ENCODE measurements around the gene SAP130. TPM values are rescaled to one million over a fixed set of nuclear protein-coding genes. Genes with fewer than 3 reads are reported as not detected.

The SAP130 gene
- total RNA-seq, 2 donors from 2014 or later, result 47.7 to 58.9 TPM

DNA sequence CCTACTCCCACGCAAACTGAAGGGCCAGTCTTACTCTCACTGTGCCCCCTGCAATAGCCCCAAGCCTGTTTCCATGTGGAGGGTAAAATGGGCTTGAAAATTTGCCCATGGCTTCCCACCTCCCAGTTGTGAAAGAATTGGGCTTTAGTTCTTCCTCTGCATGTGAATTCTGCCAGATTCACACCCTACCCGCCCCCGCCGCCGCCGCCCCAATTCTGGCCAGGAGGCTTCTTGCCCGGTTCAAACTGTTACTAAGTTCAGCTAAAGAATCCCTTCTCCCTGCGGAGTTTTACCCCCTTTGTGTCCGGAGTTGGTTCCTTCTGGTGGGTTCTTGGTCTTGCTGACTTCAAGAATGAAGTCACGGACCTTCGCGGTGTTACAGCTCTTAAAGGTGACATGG, 25.5 kb upstream of the SAP130 start:
- WGBS, 2 experiments (ENCODE audit: insufficient coverage in 1 of 2, insufficient read length in 1 of 2), result 95 to 96% methylated on average over 12 of the region's 12 CpGs
- Mint-ChIP-seq H3K36me3 (ENCODE audit: low read depth) (no peaks in the 10 kb centered on the region), H3K9me3 (peaks cover 18% of the 10 kb centered on the region), H3K27ac (no peak overlapping the region), H3K27me3 (ENCODE audit: insufficient read depth) (peaks cover 12% of the 10 kb centered on the region), H3K4me3 (no peak overlapping the region), H3K4me1 (peaks cover 3% of the 10 kb centered on the region)
- Histone ChIP-seq H3K4me3 (ENCODE audit: low read length) (no peak overlapping the region), H3K4me1 (ENCODE audit: control insufficient read depth, insufficient read depth, low read length) (peaks cover 3% of the 10 kb centered on the region), H3K9ac (ENCODE audit: extremely low read depth, low read length, poor library complexity, severe bottlenecking) (no peak overlapping the region), H3K27me3 (ENCODE audit: control insufficient read depth, insufficient read depth, low read length, poor library complexity, severe bottlenecking) (no peaks in the 10 kb centered on the region), H3K36me3 (ENCODE audit: control insufficient read depth, insufficient read depth, low read length) (no peaks in the 10 kb centered on the region), H3K9me3 (ENCODE audit: control insufficient read depth, low read length) (peaks cover 10% of the 10 kb centered on the region), H3K27ac (ENCODE audit: low read depth, low read length) (no peak overlapping the region)
- DNase-seq, result no peak
- TF ChIP-seq, protein P1, sequence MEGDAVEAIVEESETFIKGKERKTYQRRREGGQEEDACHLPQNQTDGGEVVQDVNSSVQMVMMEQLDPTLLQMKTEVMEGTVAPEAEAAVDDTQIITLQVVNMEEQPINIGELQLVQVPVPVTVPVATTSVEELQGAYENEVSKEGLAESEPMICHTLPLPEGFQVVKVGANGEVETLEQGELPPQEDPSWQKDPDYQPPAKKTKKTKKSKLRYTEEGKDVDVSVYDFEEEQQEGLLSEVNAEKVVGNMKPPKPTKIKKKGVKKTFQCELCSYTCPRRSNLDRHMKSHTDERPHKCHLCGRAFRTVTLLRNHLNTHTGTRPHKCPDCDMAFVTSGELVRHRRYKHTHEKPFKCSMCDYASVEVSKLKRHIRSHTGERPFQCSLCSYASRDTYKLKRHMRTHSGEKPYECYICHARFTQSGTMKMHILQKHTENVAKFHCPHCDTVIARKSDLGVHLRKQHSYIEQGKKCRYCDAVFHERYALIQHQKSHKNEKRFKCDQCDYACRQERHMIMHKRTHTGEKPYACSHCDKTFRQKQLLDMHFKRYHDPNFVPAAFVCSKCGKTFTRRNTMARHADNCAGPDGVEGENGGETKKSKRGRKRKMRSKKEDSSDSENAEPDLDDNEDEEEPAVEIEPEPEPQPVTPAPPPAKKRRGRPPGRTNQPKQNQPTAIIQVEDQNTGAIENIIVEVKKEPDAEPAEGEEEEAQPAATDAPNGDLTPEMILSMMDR (conservative IDR thresholded peaks at IDR 0.05), result no peak

DNA sequence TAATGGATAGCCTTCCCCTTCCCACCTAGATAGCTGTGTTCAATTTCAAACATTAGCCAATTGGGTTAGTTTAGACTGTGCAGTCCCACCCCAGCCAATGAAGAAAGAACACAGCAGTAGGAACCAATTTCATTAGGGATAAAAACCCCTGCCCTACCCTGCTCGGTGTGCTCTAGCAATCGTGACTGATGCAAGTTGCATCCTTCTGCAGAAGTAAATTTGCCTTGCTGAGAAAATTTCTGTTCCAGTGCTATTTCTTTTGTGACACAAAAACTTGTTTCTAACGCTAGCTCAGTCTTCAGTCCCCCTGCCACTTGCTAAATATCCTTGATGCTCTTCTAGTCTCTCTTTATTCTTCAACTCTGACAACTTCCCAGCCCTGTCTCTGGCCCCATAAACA, 15.2 kb upstream of the SAP130 start:
- Mint-ChIP-seq H3K36me3 (ENCODE audit: low read depth) (no peaks in the 10 kb centered on the region), H3K9me3 (peaks cover 49% of the 10 kb centered on the region), H3K27ac (no peak overlapping the region), H3K27me3 (ENCODE audit: insufficient read depth) (peaks cover 25% of the 10 kb centered on the region), H3K4me3 (no peak overlapping the region), H3K4me1 (no peaks in the 10 kb centered on the region)
- Histone ChIP-seq H3K9ac (ENCODE audit: extremely low read depth, low read length, poor library complexity, severe bottlenecking) (no peak overlapping the region), H3K9me3 (ENCODE audit: control insufficient read depth, low read length) (peaks cover 26% of the 10 kb centered on the region), H3K4me1 (ENCODE audit: control insufficient read depth, insufficient read depth, low read length) (no peaks in the 10 kb centered on the region), H3K36me3 (ENCODE audit: control insufficient read depth, insufficient read depth, low read length) (no peaks in the 10 kb centered on the region), H3K4me3 (ENCODE audit: low read length) (no peak overlapping the region), H3K27me3 (ENCODE audit: control insufficient read depth, insufficient read depth, low read length, poor library complexity, severe bottlenecking) (no peaks in the 10 kb centered on the region), H3K27ac (ENCODE audit: low read depth, low read length) (no peak overlapping the region)
- no peak for DNase-seq
- WGBS, 2 experiments (ENCODE audit: insufficient coverage in 1 of 2, insufficient read length in 1 of 2), result 88 to 92% methylated on average over 3 of the region's 3 CpGs
- TF ChIP-seq, protein P1 (conservative IDR thresholded peaks at IDR 0.05), result no peak

DNA sequence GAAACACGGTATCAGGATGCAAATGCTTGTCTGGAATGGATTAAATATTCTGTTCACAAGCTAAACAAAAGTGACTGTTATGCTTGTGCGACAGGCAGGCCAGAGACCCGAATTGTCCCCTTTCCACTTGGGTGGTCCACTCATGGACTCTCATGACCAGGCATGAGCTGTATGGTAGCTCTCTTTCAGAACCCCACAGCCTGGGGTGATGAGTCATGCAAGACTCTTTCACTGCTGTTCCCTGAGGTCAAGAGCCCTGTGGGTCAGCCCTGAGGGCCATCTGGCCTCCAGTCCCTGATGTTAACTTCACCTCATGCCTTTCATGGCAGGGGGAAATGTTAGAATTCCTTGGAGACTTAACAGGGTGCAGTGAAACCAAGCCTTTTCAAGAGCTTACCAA, 13.7 kb upstream of the SAP130 start:
- DNase-seq, result no peak
- Histone ChIP-seq H3K9me3 (ENCODE audit: control insufficient read depth, low read length) (peaks cover 40% of the 10 kb centered on the region), H3K27me3 (ENCODE audit: control insufficient read depth, insufficient read depth, low read length, poor library complexity, severe bottlenecking) (no peaks in the 10 kb centered on the region), H3K9ac (ENCODE audit: extremely low read depth, low read length, poor library complexity, severe bottlenecking) (no peak overlapping the region), H3K4me3 (ENCODE audit: low read length) (no peak overlapping the region), H3K27ac (ENCODE audit: low read depth, low read length) (no peak overlapping the region), H3K36me3 (ENCODE audit: control insufficient read depth, insufficient read depth, low read length) (no peaks in the 10 kb centered on the region), H3K4me1 (ENCODE audit: control insufficient read depth, insufficient read depth, low read length) (no peaks in the 10 kb centered on the region)
- no peak overlapping the region for H3K27ac Mint-ChIP-seq
- H3K27me3 Mint-ChIP-seq (ENCODE audit: insufficient read depth), result peaks cover 20% of the 10 kb centered on the region
- peaks cover 49% of the 10 kb centered on the region for H3K9me3 Mint-ChIP-seq
- H3K36me3 Mint-ChIP-seq (ENCODE audit: low read depth), result no peaks in the 10 kb centered on the region
- TF ChIP-seq, protein P1 (conservative IDR thresholded peaks at IDR 0.05), result no peak
- H3K4me1 Mint-ChIP-seq, result no peaks in the 10 kb centered on the region
- 84 to 86% methylated on average over 3 of the region's 3 CpGs for WGBS, 2 experiments (ENCODE audit: insufficient coverage in 1 of 2, insufficient read length in 1 of 2)
- no peak overlapping the region for H3K4me3 Mint-ChIP-seq
